GM21717 (cell line): Measurements from ENCODE around the gene FAM161B.
A peak's percentile ranks its signal among the peaks of the same experiment; 100 is the strongest.
"Not testable (repeated sequence)": the region's sequence is repeated elsewhere in the genome, so short reads cannot be mapped to it uniquely, and the experiment has no call there.

ENCODE experiments used
- ATAC-seq: cut with Tn5 transposase; IDR thresholded peaks from one replicate; pipeline ENCODE4 v1.9.1; 2021; ENCODE audit warnings: mild to moderate bottlenecking, moderate library complexity; ENCODE audit not compliant: unreplicated experiment

FAM161B gene, protein sequence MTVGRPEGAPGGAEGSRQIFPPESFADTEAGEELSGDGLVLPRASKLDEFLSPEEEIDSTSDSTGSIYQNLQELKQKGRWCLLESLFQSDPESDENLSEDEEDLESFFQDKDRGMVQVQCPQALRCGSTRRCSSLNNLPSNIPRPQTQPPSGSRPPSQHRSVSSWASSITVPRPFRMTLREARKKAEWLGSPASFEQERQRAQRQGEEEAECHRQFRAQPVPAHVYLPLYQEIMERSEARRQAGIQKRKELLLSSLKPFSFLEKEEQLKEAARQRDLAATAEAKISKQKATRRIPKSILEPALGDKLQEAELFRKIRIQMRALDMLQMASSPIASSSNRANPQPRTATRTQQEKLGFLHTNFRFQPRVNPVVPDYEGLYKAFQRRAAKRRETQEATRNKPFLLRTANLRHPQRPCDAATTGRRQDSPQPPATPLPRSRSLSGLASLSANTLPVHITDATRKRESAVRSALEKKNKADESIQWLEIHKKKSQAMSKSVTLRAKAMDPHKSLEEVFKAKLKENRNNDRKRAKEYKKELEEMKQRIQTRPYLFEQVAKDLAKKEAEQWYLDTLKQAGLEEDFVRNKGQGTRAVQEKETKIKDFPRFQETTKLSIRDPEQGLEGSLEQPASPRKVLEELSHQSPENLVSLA

DNA sequence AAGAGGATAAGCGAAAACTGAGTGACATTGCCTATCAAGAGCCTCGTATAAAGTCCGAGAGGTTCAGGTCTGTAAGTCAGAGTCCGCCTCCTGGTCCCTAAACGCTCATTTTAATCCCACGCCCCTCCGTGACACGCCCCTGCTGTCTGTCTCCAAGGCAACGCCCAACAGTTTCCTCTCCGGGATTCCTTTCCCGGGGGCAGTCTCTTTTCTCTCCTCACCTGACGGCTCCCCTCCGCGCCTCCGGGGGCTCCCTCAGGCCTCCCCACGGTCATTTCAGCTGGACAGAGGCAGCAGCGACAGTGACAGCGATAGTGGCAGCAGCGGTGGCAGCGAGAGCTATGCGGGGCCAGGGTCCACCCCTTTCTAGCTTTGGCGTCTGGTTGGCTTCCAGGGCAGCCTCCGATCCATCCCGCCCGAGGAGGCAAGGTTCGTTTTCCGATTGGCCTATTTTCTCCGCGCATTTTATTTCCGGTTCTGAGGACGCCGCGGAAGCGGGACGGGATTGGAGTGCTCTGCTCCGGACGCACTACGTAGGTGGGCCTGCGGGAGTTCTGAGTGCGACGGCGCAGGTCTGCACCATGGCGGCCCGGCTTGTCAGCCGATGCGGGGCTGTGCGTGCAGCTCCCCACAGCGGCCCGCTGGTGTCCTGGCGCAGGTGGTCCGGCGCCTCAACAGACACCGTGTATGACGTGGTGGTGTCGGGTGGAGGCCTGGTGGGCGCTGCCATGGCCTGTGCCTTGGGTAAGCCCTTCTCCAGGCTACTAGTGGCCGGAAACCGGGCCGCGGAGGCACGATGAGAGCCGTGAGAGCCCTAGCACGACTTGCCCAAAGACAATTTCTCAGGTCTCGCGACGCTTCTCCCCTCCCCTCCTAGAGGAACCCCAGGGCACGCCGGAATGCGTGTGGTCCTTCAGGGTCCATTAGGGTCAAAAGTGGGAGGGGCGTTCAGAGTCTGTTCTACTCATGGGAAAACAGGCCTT is at the start of gene FAM161B, which contains the start of gene COQ6:
Gene FAM161B, minus strand, starts transcription at position 343 of the 983 bp plus-strand sequence. Its CDS starts 68 bp downstream, at position 275.
Gene COQ6, plus strand, starts transcription at position 551 of the 983 bp plus-strand sequence. Its CDS starts 31 bp downstream, at position 582.
- peak; percentile 84 for ATAC-seq

DNA sequence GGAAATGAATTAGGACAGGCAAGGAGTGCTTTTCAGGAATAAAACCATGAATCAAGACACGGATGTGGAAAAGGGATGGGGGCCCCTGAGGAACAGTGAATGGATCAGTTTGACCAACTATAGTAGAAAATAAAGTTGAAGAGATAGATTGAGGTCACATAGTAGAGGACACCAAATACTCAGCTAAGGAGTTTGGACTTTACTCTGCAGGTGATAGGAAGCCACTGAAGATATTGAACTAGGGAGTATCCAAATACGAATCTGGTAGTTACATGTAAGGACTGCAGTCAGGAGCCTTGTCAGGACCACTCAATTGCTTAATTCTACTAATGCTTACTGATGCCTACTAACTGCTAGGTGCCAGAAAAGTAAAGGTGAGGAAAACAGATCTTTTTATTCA is 48.8 kb upstream of the FAM161B start:
- ATAC-seq: no peak

DNA sequence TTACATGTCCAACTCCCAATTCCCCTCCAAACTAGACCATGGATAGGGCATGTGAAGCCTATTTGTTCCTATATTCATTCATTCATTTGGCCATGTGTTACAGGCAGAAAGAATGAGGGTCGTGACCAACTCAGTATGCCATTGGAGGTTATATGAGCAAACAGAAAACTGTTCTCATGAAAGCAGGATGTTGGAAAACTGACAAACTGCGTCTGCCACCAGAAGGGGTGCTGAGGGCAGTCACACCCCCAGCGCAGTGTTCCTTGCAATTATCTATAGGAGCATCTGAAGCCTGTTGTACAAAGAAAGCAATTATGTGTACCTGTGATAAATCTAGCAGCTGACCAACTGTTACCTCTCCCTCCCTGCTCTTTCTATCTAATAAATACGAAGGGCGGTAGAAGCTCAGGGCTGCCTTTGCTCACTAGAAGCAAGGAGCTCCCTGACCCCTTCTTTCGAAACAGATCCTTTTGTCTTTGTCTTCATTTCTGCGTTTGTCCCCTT is 48.1 kb upstream of the FAM161B start:
- ATAC-seq: no peak

DNA sequence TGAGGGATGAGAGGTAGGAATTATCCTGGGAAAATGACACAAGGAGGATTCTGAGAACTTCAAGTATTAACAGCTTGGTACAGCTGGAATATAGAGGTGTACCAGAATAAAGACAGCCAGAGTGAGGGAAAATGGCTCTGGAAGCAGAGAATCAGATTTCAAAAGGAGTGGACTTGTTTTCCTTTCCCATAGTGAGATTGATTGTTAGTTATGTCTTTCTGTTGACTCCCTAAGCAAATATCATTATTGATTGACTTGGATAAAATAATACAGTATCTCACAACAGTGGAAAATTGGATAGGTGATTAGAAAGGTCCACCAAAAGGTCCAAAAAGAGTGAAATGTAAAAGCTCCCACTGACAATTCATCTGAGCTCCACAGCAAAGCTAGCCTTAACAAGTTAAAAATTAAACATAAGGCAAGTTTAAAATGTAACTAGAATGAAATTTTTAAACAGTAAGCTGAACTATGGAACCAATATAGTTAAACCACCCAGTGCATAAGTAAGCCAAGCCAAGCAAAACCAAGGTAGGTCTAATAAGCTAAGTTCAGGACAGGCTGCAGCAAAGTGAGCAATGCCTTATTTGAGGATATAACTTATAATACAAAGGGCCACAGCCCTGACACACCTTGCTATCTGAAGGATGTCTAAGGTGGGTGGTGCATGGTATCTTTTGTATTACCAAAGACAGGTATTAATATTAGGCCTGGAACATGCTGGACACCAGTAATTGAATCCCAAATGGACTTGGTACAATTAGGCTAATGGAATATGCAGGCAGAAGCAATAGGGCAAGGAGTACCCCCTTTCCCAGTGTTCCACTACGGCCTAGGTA is 47.4 kb upstream of the FAM161B start:
- ATAC-seq: no peak

DNA sequence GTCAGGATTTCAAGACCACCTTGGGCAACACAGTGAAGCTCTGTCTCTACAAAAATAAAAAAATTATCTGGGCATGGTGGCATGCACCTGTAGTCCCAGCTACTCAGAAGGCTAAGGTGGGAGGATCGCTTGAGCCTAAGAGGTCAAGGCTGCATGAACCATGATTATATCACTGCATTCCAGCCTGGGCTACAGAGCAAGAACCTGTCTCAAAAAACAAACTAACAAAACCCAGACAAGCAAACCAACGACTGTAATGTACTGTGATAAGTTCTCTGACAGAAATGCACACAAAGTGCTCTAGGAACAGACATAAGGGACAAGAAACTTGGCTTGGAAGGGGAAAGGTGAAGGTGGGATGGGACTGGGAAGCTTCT is 46.8 kb upstream of the FAM161B start:
- no peak for ATAC-seq

DNA sequence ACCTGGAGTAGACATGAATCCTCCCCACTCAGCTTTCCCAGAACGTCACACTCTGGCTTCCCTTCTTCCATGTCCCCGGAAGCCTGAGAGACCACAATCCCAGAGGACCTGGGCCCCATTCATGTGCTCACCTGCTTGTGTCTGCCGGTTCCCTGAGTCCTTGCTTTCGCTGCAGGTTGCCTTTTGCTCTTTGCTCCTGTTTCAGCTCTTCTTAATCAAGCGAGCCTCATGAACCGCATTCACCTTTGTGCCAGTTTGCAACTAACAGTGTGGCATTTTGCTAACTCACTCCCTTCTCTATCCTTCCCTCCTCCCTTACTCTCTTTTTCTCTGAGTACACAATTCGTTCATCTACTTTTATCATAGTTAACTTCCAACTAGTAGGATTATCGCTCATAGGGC is 46.1 kb upstream of the FAM161B start:
- ATAC-seq: no peak

DNA sequence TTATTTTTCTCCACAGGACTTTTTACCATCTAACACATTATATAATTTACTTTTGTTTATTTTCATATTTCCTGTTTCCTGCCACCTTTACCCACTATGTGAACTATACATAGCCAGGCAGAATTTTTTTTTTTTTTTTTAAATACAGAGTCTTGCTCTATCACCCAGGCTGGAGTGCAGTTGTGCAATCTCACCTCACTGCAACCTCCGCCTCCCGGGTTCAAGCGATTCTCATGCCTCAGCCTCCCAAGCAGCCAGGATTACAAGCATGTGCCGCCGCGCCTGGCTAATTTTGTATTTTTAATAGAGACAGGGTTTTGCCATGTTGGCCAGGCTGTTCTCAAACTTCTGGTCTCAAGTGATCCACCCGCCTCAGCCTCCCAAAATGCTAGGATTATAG is 45.0 kb upstream of the FAM161B start:
- ATAC-seq: not testable (repeated sequence)

DNA sequence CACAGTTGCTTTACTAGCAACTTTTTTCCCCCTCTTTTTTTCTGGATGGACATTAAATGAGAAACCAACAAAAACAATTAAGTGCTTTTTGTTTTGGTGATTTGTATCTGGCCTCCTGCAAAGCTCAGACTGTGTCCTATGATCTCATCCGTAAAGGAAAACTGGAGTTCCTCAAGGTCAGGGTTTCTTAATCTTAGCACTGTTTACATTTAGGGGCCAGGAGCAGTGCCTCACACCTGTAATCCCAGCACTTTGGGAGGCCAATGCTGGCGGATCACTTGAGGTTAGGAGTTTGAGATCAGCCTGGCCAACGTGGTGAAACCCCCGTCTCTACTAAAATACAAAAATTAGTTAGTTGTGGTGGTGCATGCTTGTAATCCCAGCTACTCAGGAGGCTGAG is 41.2 kb upstream of the FAM161B start:
- no peak for ATAC-seq

DNA sequence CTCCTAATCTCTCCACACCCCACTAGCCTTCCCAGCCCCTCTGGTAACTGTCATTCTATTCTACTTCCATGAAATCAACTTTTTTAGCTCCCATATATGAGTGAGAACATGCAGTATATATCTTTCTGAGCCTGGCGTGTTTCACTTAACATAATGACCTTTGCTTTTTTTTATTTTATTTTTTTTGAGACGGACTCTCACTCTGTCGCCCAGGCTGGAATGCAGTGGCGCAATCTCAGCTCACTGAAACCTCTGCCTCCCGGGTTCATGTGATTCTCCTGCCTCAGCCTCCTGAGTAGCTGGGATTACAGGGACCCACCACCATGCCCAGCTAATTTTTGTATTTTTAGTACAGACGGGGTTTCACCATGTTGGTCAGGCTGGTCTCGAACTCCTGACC is 38.8 kb upstream of the FAM161B start:
- ATAC-seq: not testable (repeated sequence)

DNA sequence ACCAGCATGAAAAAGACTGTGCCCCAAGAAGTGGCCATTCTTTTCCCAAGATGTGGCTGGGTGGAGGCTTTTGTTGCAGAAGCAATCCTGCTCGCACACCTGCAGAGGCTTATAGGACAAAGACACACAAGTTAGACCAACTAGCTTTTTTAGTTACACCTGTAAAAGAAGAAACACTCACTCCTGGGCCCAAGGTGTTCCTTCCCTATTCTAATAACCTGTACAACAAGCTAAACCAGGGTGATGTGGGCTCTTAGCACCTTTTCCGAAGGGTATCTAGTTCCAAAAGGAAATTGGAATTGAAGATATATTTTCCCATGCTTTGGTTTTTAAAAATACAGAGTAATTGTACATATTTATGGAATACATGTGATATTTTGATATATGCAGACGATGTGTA is 38.2 kb upstream of the FAM161B start:
- ATAC-seq: no peak

DNA sequence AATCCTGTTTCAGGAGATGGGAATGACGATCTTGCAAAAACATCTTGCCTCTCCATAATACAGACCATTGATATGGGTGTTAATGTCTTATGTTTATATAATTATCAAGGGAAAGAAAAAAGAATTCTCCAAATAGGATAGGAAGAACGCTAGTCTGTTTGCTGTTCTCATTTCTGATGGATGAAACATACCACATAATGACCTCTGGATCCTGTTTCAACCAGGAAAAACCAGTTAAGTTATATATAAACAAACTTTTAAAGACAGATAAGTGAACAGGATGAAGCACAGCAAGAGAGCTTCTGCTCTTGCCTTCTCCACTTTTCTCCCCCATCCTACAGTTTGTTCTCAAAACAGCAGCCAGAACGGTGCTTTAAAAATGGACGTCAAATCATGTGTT is 28.0 kb upstream of the FAM161B start:
- no peak for ATAC-seq

DNA sequence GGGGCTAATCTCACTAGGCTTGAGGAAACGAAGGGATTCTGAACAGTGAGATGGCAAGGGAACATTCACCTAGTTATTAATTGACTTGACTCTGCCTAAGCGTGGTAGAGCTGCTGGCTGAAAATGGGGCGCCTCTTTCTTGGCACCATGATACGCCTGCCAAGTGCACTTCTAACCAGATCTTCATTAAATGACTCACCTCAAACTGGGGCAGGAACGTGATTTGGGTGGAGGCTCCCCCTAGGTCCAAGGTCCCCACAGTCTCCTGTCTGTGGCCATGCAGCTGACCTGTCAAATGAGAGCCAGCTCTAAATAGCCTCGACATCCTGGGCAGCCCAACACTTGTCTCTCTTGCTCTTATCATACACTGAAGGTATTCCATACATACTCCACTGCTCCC is 26.2 kb upstream of the FAM161B start:
- no peak for ATAC-seq

DNA sequence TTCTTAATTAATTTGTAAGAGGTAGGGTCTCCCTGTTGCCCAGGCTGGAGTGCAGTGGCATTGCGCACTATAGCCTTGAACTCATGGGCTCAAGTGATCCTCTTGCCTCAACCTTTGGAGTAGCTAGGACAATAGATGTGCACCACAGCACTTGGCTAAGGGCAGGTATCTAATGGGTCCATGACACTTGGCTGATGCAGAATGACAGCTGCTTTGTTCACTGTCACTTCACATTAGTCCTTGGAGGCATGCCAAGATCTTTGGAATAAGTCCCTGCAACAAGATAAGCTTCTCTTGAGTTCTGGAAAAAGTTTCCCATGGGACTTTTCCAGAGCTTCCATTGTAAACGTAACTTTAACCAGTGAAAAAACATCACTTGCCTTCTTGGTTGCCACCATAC is 23.6 kb upstream of the FAM161B start:
- no peak for ATAC-seq

DNA sequence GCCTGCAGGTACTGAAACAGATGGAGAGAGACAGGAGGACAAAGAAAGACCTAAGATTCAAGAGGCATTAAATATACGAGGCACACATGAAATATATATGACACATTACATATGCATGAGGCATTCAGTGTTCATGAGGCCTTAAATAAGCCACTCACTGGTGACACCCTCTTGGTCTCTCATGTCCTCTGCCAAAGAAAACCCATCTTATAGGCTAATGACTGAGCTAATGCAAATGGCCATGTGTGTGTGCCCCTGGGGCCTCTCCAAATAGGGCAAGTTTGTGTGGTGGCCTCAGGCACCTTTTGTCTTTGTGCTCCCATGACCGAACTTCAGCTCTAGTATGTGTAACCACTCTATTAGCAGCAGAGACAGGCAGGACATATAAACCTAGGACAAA is 19.0 kb upstream of the FAM161B start:
- ATAC-seq: no peak

DNA sequence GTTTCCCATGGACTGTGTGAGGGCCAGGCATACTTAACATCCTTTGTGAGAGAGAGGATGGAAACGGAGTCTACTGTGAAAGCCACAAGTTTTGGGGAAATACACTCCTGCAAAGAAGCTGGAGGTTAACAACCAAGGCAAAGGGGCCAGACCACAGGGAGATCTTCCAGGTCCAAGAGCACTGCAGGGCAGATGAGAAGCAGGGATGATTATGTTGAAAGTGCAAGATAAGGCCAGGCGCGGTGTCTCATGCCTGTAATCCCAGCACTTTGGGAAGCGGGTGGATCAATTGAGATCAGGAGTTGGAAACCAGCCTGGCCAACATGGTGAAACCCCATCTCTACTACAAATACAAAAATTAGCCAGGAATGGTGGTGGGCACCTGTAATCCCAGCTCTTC is 15.3 kb upstream of the FAM161B start:
- no peak for ATAC-seq

DNA sequence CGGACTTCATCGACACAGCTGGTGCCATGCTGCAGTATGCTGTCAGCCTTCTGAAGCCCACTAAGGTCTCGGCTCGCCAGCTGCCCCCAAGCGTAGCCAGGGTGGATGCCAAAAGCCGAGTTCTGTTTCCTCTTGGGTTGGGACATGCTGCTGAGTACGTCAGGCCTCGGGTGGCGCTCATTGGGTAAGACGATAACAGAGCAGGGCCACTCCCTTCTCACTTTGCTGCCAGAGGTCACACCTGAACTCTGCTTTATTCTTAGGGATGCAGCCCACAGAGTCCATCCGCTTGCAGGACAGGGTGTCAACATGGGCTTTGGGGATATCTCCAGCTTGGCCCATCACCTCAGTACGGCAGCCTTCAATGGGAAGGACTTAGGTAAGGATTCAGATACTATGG is 11.3 kb upstream of the FAM161B start:
- no peak for ATAC-seq

DNA sequence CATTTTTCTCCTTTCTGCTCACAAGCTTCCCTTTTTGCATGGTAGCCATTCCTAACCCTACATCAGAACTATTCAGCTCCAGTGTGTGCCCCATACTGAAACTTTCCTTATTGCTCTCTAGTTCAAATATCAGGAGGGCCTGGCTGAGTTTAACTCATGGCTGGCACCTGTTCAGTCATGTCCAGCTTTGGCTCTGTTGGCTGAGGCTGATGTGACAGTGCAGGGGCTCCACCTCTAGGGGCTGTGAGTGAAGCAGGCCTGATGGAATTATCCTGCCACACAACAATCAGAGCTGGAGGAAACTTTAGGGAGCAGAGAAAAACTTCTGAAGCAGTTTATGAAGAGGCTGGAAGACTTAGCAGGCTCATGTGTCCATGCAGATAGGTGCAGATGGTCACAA is 8.7 kb upstream of the FAM161B start:
- ATAC-seq: no peak

DNA sequence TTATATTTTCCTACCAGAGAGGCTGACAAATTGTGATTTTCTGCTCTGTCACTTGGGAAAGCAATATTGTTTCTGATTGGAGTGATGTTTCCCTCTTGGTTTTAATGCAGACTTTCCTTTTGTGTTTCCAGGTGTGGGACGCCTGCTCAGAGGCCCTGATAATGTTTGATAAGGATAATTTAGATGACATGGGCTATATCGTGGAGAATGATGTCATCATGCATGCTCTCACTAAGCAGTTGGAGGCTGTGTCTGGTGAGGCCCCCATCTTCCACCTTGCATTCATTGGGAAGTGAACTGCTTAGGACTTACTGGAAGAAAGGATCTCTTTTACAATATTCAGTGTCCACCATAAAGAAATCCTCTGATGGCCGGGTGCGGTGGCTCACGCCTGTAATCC is 5.8 kb upstream of the FAM161B start:
- ATAC-seq: no peak

DNA sequence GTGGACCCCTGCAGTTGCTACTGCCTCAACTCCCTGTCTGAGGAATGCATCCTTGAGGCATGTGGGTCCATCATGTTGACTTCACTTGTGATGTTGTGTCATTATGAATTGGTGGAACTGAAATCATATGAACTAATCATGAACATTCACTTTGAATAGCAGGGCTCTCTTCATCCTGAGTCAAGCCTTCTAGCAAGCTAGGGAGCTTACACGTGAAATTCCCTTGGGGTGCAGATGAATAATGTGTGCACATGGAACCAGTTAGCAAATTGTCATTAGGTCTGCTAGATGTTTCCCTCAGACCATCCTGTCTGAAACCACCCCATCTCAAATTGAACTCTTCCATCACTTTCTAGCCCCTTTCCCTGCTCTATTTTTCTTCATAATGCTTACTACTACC is 3.8 kb upstream of the FAM161B start:
- no peak for ATAC-seq

DNA sequence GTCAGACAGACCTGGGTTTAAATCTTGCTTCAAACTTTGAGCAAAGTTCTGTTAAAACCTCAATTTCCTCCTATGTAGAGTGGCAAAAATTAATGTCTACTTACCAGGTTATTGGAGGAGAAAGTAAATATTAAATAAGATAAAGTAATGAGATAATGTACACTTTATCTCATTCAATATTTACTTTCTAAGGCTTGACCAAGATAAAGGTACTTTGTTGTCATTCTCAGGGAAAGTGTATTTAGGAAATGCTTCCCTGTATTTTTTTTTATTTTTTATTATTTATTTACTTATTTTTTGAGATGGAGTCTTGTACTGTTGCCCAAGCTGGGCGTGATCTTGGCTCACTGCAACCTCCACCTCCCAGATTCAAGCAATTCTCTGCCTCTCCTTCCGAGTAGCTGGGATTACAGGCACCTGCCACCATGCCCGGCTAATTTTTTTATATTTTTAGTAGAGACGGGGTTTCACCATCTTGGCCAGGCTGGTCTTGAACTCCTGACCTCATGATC is 4.7 kb downstream of the FAM161B start:
- no peak for ATAC-seq
